ENCODE data around the gene RBM8A. TPM values are rescaled to one million over a fixed set of nuclear protein-coding genes. Genes with fewer than 3 reads are reported as not detected.

Gene RBM8A
- total RNA-seq, 1 donor from 2014 or later: 86.8 TPM

GRCh38 chr1:145916745-145917144 lies 10.5 kb downstream of the RBM8A start:
- no peak overlapping the region for H3K27ac Mint-ChIP-seq (ENCODE audit: unreplicated experiment)
- no peaks in the 10 kb centered on the region for H3K27me3 Mint-ChIP-seq (ENCODE audit: low read depth)
- no peak for DNase-seq (ENCODE audit: low spot score)
- no peak for TF ChIP-seq CTCF (IDR thresholded peaks at IDR 0.05)
- peaks cover 37% of the 10 kb centered on the region for H3K4me1 Mint-ChIP-seq (ENCODE audit: low read depth)
- H3K9me3 Mint-ChIP-seq (ENCODE audit: low read depth): no peaks in the 10 kb centered on the region
- peak overlapping the region; percentile 35 for H3K4me3 Mint-ChIP-seq (ENCODE audit: unreplicated experiment)
- peaks cover 10% of the 10 kb centered on the region for H3K36me3 Mint-ChIP-seq (ENCODE audit: low read depth)

DNA sequence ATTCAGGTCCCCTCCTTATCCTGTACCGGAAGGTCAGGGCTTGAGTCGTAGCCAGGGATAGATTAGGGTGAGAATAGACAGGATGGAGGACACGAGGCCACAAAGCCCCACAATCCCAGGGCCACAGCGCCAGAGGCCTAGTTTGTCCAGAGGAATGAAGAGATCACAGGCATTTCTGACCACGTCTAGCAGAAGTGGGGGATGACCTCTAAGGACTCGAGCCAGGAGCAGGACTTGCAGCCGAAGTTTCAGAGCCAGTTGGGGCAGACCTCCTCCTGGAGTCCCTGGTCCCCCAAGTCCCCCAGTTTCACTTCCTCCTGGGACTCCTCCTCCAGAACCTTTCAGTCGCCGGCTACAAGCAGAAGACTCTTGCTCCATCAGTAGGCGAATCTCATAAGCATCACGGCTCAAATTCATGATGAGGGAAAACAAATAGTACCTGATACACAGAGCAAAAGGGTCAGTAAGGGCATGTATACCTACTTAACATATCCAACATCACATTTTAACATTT lies 15.1 kb downstream of the RBM8A start:
- H3K4me3 Mint-ChIP-seq (ENCODE audit: unreplicated experiment): no peak overlapping the region
- H3K36me3 Mint-ChIP-seq (ENCODE audit: low read depth): peaks cover 12% of the 10 kb centered on the region
- no peak for TF ChIP-seq CTCF (IDR thresholded peaks at IDR 0.05)
- no peaks in the 10 kb centered on the region for H3K9me3 Mint-ChIP-seq (ENCODE audit: low read depth)
- no peaks in the 10 kb centered on the region for H3K27me3 Mint-ChIP-seq (ENCODE audit: low read depth)
- no peak overlapping the region for H3K27ac Mint-ChIP-seq (ENCODE audit: unreplicated experiment)
- H3K4me1 Mint-ChIP-seq (ENCODE audit: low read depth): peaks cover 31% of the 10 kb centered on the region
- no peak for DNase-seq (ENCODE audit: low spot score)

DNA sequence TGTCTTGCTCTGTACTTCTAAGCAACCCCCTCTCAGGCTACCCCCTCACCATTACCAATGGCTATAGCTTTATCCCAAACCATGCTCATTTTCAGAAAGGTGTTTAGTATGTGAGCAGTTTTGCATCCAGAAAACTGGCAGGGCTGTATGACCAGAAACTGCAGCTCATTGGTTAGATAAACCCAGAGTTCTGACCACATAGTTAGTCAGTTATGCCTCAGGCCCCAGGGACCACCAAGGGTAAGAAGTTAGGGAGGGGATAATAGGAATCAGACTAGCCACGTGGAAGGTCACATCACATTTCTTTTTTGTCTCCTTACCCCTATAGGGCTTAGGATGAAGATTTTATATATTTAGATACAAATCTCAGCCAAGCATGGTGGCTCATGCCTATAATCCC lies 18.6 kb downstream of the RBM8A start:
- H3K4me1 Mint-ChIP-seq (ENCODE audit: low read depth): peaks cover 29% of the 10 kb centered on the region
- no peak for TF ChIP-seq CTCF (IDR thresholded peaks at IDR 0.05)
- DNase-seq (ENCODE audit: low spot score): no peak
- no peaks in the 10 kb centered on the region for H3K9me3 Mint-ChIP-seq (ENCODE audit: low read depth)
- H3K4me3 Mint-ChIP-seq (ENCODE audit: unreplicated experiment): peak overlapping the region; percentile 7
- H3K36me3 Mint-ChIP-seq (ENCODE audit: low read depth): peaks cover 10% of the 10 kb centered on the region
- H3K27ac Mint-ChIP-seq (ENCODE audit: unreplicated experiment): no peak overlapping the region
- no peaks in the 10 kb centered on the region for H3K27me3 Mint-ChIP-seq (ENCODE audit: low read depth)

DNA sequence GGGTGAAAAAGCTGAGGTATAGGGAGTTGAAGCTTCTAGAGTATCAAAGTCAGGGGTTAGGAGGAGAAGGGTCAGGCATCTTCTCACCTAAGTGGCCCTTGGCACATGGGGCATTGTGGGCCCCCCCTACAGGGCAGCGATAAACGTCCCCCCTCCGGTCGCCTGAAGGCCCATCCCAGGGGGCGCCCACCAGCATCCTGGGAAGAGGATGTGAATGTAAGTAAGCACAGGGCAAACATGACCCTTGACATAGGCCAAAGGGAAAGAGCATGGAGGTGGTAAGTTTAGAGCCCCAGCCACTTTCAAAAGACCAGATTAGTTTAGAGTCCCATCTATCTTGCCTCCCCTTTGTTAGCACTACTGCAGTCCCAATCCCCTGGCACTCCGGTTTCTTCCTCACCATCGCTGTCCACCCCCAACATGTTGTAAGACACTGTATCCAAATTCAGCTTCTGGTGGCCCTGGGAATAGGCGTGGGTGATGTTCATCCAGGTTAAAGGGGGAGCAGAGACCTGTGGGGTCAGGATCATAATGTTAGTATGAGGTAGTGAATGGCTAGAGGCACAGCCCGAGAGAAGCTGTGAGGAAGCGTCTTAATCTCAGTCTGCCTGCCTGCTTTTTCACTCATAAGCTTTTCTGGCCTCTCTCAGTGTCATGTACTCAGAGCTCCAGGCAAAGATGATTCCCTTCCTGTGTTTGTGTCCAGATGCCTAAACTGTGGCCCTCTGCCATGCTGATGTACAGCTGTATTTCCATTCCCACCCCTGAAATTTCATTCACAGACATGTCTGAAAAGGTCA lies 20.1 kb downstream of the RBM8A start:
- H3K27me3 Mint-ChIP-seq (ENCODE audit: low read depth): no peaks in the 10 kb centered on the region
- TF ChIP-seq CTCF (IDR thresholded peaks at IDR 0.05): no peak
- no peak for DNase-seq (ENCODE audit: low spot score)
- peaks cover 29% of the 10 kb centered on the region for H3K4me1 Mint-ChIP-seq (ENCODE audit: low read depth)
- no peak overlapping the region for H3K4me3 Mint-ChIP-seq (ENCODE audit: unreplicated experiment)
- H3K36me3 Mint-ChIP-seq (ENCODE audit: low read depth): peaks cover 9% of the 10 kb centered on the region
- no peaks in the 10 kb centered on the region for H3K9me3 Mint-ChIP-seq (ENCODE audit: low read depth)
- H3K27ac Mint-ChIP-seq (ENCODE audit: unreplicated experiment): peak overlapping the region; percentile 80

GRCh38 chr1:145901312-145902021 lies 25.8 kb downstream of the RBM8A start:
- Mint-ChIP-seq H3K27ac (ENCODE audit: unreplicated experiment) (no peak overlapping the region), H3K4me1 (ENCODE audit: low read depth) (no peaks in the 10 kb centered on the region), H3K4me3 (ENCODE audit: unreplicated experiment) (no peak overlapping the region), H3K27me3 (ENCODE audit: low read depth) (no peaks in the 10 kb centered on the region), H3K36me3 (ENCODE audit: low read depth) (peaks cover 26% of the 10 kb centered on the region), H3K9me3 (ENCODE audit: low read depth) (no peaks in the 10 kb centered on the region)
- no peak for TF ChIP-seq CTCF (IDR thresholded peaks at IDR 0.05)
- no peak for DNase-seq (ENCODE audit: low spot score)
